Epithelial cell of prostate (primary cell): ENCODE measurements around the gene BHLHA9.
"Not testable (repeated sequence)": the region's sequence is repeated elsewhere in the genome, so short reads cannot be mapped to it uniquely, and the experiment has no call there.

Experiments
- DNase-seq: peaks from one replicate; pipeline ENCODE4 v3.0.0-alpha.2; 2011; ENCODE audit warnings: low read depth, low spot score
- H3K27ac ChIP-seq: fragments of 450-650 bp; 2 replicates; pipeline ENCODE4 v1.5.1; 2017; ENCODE audit warnings: mild to moderate bottlenecking

BHLHA9 gene

DNA sequence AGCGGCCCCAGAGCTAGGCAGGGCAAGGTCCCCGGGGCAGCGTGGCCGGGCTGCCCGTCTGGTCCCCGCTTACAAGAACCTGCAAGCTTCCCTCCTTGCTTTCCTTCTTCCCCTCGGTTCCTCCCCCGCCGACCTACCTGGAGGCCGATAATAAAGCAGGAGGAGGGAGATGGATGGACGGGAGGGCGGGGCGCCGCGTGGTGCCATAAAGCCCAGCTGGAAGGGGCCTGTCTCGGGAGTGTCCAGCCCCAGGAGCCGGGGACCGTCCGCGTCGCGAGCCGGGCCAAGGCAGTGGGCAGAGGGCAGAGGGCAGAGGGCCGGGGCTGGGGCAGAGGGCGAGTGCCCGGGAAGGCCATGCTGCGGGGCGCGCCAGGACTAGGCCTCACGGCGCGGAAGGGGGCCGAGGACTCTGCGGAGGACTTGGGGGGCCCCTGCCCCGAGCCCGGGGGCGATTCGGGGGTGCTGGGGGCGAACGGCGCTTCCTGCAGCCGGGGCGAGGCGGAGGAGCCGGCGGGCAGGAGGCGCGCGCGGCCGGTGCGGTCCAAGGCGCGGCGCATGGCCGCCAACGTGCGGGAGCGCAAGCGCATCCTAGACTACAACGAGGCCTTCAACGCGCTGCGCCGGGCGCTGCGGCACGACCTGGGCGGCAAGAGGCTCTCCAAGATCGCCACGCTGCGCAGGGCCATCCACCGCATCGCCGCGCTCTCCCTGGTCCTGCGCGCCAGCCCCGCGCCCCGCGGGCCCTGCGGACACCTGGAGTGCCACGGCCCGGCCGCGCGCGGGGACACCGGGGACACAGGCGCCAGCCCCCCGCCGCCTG is at the start of gene BHLHA9:
Gene BHLHA9 (plus strand): TSS at position 235 of the 820 bp plus-strand sequence. CDS start 120 bp downstream, at position 355.
- no peak within 1 kb of the TSS for H3K27ac ChIP-seq
- DNase-seq: no peak

DNA sequence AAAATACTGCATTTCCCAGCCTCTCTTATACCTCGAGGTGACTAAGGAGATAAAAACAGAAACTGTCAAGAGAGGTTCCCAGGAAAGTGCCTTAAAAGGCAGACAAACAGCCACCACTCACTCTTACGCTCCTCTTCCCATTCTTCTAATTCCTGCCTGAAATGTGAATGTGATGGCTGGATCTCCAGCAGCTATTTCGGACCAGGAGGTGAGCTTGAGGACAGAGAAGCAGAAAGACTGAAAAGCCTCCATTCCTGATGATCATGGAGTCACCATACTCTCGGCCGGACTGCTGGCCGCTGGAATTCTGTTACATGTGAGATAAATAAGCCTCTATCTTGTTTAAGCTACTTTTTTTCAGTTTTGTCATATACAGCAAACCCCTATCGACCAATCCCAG is 49.0 kb upstream of the BHLHA9 start:
- no peak for DNase-seq
- no peak overlapping the region for H3K27ac ChIP-seq

GRCh38 chr17:1222321-1222720 is 47.9 kb upstream of the BHLHA9 start:
- no peak overlapping the region for H3K27ac ChIP-seq
- DNase-seq: peak; percentile 45

DNA sequence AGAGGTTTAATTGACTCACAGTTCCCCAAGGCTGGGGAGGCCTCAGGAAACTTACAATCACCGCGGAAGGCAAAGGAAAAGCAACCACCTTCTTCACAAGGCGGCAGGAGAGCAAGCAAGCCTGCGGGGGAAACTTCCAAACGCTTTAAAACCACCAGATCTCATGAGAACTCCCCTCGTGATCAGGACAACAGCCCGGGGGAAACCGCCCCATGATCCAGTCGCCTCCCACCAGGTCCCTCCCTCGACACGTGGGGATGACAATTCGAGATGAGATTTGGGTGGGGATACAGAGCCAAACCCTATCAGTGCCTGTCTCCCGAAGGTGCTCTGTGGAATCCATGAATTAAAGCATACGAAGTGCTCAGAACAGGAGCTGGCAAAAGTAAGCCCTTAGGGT is 46.6 kb upstream of the BHLHA9 start:
- no peak for DNase-seq
- H3K27ac ChIP-seq: no peak overlapping the region

DNA sequence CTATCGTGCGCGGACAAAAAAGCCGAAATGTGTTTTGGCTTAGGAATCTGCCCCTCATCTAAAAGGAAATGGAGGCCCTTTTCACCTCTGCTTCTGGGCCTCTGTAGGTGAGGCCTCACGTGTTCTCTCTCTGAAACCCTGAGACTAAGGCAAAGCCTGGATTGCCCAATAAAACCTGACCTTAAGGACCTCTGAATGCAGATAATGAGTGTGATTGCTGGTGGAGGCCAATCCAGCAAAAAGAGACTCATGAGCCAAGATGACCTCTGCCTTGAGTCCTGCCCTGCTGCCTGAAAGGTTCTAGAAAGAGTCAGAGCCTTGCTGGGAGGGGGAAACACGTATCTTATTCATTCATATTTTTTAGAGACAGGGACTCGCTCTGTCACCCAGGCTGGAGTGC is 45.9 kb upstream of the BHLHA9 start:
- DNase-seq: no peak
- no peak overlapping the region for H3K27ac ChIP-seq

GRCh38 chr17:1226308-1226707 is 43.9 kb upstream of the BHLHA9 start:
- H3K27ac ChIP-seq: no peak overlapping the region
- DNase-seq: no peak

DNA sequence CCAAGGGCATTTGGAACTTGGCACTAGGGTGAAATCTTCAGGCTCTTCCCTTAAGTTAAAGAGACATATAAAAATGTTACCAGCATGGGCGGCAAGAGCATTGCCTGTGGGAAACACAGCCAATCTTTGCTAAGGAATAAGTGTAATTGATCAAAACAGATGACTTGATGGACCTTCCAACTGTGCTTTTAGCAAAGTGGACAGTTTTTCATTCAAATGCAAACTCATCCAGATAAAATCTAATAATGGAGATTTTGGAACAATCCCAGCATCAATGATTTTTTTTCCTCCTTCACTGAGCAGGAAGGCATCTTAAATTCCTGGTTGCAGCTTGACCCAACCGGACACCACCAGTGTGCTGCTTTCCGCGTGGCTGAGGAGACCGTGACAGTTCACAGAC is 42.9 kb upstream of the BHLHA9 start:
- H3K27ac ChIP-seq: no peak overlapping the region
- no peak for DNase-seq

DNA sequence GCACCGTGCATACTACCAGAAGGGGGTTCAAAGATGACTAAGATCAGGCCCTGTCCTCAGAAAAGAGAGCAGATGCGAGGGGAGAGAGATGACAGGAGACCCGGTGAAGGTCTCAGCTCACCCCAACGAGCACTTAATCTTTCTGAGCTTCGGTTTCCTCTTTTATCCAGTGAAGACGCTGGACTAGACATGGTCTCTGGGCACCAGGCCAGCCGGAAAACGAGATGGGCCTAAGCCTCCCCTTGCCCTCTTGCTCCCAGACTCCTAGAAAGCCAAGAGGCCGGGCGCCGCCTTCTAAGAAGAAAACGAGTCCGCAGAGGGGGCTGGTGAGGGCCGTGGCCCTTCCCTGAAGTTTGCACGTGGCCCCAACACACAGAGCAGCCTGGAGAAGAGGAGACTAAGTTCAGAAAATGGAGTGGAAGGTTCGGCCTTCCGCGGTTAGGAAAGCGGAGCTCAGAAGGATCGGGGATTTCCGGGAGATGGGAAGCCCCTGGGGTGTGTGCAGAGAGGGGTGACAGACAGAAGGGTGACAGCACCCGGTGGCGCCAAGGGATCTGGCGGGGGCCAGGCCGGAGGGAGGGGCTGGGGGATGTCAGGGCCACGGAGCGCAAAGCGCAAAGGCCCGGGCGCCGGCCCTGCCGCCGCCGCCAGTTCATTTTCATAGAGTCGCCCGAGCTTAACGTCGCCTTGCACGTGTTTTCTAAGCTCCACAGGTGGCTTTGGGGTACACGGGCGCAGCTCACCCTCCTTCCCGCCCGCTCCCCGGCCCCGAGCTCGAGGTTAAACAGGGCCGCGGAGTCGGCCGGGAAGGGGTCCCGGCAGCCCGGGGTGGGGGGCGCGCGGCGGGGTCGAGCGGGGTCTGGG is 42.1 kb upstream of the BHLHA9 start:
- no peak for DNase-seq
- no peak overlapping the region for H3K27ac ChIP-seq

DNA sequence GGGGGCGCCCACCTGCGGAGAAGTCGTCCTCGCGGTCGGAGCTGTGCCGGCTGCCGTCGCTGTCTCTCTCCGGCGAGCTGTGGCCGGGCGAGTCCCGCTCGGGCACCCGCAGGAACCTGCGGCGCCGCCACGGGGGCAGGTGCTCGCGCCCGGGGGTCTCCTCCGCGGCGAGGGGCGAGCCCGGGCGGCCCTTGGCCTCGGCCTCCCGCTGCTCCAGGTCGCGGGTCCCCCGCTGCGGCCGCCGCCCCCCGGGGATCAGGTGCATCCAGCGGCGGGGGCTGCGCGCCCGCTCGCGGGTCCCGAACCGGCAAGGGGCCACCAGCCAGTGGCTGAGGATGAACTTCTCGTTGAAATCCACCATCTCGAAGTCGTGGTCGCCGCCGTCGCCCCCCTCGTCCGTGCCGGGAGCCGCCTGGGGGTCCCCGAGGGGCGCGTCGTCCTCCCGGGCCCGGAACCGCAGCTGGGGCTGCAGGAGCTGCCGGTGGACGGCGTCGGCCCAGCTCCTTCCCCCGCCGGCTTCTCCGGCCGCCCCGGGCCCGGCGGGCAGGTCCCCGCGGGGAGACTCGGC is 41.4 kb upstream of the BHLHA9 start:
- no peak for DNase-seq
- no peak overlapping the region for H3K27ac ChIP-seq

GRCh38 chr17:1229349-1229899 is 40.8 kb upstream of the BHLHA9 start:
- no peak for DNase-seq
- H3K27ac ChIP-seq: no peak overlapping the region

DNA sequence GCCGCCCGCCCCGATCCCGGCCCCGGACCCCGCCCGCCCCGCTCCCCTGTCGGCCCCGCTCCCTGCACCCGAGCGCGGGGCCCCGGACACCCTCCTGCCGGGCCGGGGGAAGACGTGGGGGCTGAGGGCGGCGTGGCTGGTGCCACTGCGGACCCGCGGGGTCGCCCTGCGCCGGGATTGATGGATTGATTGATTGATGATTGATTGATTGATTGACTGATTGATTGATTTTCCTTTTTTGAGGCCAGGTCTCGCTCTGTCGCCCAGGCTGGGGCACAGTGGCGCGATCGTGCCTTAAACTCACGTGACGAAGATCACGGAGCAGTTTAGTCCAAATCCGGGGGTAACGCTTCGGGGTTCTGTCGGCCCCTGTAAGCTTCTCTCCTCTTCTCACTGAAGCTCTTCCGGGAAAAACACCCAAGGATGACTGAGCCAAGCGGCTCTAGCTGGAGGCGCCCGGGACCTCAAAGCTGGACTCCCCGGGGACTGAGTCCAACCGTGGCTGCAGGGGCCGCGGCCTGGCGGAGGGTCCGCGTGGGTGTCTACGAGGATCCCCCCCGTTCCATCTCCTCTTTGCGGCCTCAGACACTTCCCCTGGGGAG is 40.2 kb upstream of the BHLHA9 start:
- no peak overlapping the region for H3K27ac ChIP-seq
- no peak for DNase-seq

DNA sequence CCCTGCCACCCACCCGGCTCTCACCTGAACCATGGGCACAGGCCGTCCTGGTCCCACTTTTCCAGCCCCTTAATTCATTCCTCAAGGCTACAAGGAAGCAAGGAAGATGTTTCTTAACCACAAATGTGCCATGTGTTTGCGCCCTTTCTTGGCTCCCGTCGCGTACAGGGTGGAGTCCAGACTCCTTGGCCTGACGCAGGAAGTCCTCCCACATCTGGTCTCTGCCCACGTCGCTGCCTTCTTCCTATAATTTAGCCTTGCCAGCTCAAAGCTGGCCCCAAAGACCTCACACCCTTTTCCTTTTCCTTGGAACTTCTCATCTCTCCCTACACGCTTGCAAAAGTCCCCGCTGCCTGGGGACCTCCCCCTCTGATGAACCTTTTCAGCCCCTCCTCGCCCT is 38.8 kb upstream of the BHLHA9 start:
- no peak overlapping the region for H3K27ac ChIP-seq
- DNase-seq: no peak

DNA sequence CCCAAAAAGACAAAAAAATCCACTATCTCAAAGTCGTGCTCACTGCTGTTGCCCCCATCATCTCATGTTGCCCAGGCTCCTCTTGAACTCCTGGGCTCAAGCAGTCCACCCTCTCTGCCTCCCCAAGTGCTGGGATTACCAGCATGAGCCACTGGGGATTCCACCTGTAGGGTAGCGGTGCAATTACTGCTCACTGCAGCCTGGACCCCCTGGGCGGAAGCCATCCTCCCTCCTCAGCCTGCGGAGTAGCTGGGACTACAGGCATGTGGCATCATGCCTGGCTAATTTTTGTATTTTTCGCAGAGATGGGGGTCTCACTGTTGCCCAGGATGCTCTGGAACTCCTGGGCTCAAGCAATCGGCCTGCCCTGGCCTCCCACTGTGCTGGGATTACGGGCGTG is 37.9 kb upstream of the BHLHA9 start:
- no peak overlapping the region for H3K27ac ChIP-seq
- DNase-seq: no peak

- H3K27ac ChIP-seq: no peak overlapping the region
- no peak for DNase-seq
These were observed 37.5 kb upstream of the BHLHA9 start for GRCh38 chr17:1232786-1233185.

GRCh38 chr17:1234455-1234854 is 35.8 kb upstream of the BHLHA9 start:
- DNase-seq: no peak
- H3K27ac ChIP-seq: no peak overlapping the region

DNA sequence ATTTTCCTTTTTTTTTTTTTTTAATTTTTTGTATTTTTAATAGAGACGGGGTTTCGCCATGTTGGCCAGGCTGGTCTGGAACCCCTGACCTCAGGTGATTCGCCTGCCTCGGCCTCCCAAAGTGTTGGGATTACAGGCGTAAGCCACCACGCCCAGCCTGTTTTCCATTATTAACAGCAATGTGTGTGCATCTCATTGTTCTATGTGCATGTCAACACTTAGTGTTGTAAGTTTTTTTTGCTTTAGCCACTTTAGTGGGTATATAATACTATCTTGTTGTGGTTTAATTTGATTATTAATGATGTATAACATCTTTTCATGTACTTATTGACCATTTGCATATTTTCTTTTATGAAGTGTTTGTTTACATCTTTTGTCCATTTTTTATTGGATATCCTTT is 32.8 kb upstream of the BHLHA9 start:
- no peak for DNase-seq
- H3K27ac ChIP-seq: no peak overlapping the region

- H3K27ac ChIP-seq: no peak overlapping the region
- no peak for DNase-seq
These were observed 31.0 kb upstream of the BHLHA9 start for GRCh38 chr17:1239210-1239609.

GRCh38 chr17:1240426-1240825 is 29.8 kb upstream of the BHLHA9 start:
- H3K27ac ChIP-seq, DNase-seq: not testable (repeated sequence)

GRCh38 chr17:1241929-1242328 is 28.3 kb upstream of the BHLHA9 start:
- DNase-seq: no peak
- no peak overlapping the region for H3K27ac ChIP-seq

GRCh38 chr17:1244606-1245012 is 25.6 kb upstream of the BHLHA9 start:
- no peak overlapping the region for H3K27ac ChIP-seq
- peak; percentile 18 for DNase-seq
